HepG2 (cell line): ENCODE measurements around the gene ITIH3. TPM values are rescaled to one million over a fixed set of nuclear protein-coding genes. Genes with fewer than 3 reads are reported as not detected.

Experiments
- ATAC-seq: fragments of 200-7000 bp; cut with Tn5 transposase; 3 replicates; pipeline ENCODE4 v1.9.1; 2020; ENCODE audit warnings: mild to moderate bottlenecking, moderate library complexity
- BruUV-seq: library from RNA; stranded (reverse); fragments of 400-500 nt; replicated peaks from 2 replicates; lab custom pipeline; 2021; lab: Mats Ljungman, UMichigan
- CTCF ChIA-PET: fragments of 300-600 bp; formaldehyde crosslinking; extraction: SDS; loops from one replicate; lab custom pipeline; 2021; ENCODE audit warnings: low total read pairs, inconsistent platforms, low intra/inter-chr PET ratio; lab: Yijun Ruan, JAX
- POLR2A ChIA-PET: fragments of 350-600 bp; sonication (Branson Sonifier 250); formaldehyde crosslinking; loops from one replicate; lab custom pipeline; 2020; ENCODE audit warnings: antibody characterized with exemption, inconsistent platforms; lab: Yijun Ruan, JAX
- DNase-seq: peaks from one replicate; pipeline ENCODE4 v3.0.0-alpha.2; 2015; ENCODE audit warnings: low spot score
- FAIRE-seq: peaks from 3 replicates; lab custom pipeline; 2011; peaks lifted over from hg19 to GRCh38; lab: Jason Lieb, UNC
- H2AFZ ChIP-seq: one replicate; pipeline ENCODE4 v1.6.1; 2011; ENCODE audit warnings: low read length, inconsistent platforms
- H3K27ac ChIP-seq: fragments of 300-600 bp; 3 replicates; pipeline ENCODE4 v1.8.0; 2011; ENCODE audit warnings: mixed run types, mild to moderate bottlenecking, mixed read lengths, low read length, inconsistent platforms; ENCODE audit not compliant: insufficient read depth; ENCODE audit errors: extremely low read length
- H3K27me3 ChIP-seq, 2 experiments: fragments of 200-600 bp in 1 of 2; 2 replicates in 1 of 2; 3 replicates in 1 of 2; pipeline versions ENCODE4 v1.6.0 to v1.8.0; 2011; ENCODE audit warnings: low read length in 2 of 2, mild to moderate bottlenecking in 2 of 2, moderate library complexity in 2 of 2, inconsistent platforms in 1 of 2; ENCODE audit not compliant: insufficient read depth in 2 of 2, control insufficient read depth in 1 of 2
- H3K36me3 ChIP-seq, 2 experiments: fragments of 200-600 bp in 1 of 2; replicated peaks in 1 of 2; 2 replicates in 1 of 2; 3 replicates in 1 of 2; pipeline versions ENCODE4 v1.5.1 to v1.8.0; 2011; ENCODE audit warnings: low read length in 2 of 2, inconsistent platforms in 1 of 2; ENCODE audit not compliant: insufficient read depth in 2 of 2, control insufficient read depth in 1 of 2
- H3K4me1 ChIP-seq: 2 replicates; pipeline ENCODE4 v1.5.1; 2012; ENCODE audit warnings: low read length, inconsistent platforms; ENCODE audit not compliant: insufficient read depth
- H3K4me2 ChIP-seq: 2 replicates; pipeline ENCODE4 v1.6.0; 2011; ENCODE audit warnings: low read depth, low read length, inconsistent platforms
- H3K4me3 ChIP-seq, 3 experiments: fragments of 200-600 bp in 1 of 3; sonication (generic), shearing (Covaris generic) in 1 of 3; replicated peaks in 1 of 3; 2 replicates each; pipeline ENCODE4 v1.5.1; 2011 to 2016; ENCODE audit warnings: low read length in 3 of 3, inconsistent platforms in 2 of 3, low read depth in 2 of 3, mild to moderate bottlenecking in 2 of 3, control low read depth in 1 of 3, mixed read lengths in 1 of 3; ENCODE audit not compliant: insufficient read depth in 1 of 3
- H3K79me2 ChIP-seq: one replicate; pipeline ENCODE4 v1.6.1; 2011; ENCODE audit warnings: low read length, inconsistent platforms; ENCODE audit not compliant: insufficient read depth
- H3K9ac ChIP-seq: 2 replicates; pipeline ENCODE4 v1.6.0; 2011; ENCODE audit warnings: mild to moderate bottlenecking, low read depth, low read length, inconsistent platforms; ENCODE audit not compliant: insufficient read depth
- H3K9me3 ChIP-seq: 2 replicates; pipeline ENCODE4 v1.5.1; 2012; ENCODE audit warnings: mild to moderate bottlenecking, low read length
- H4K20me1 ChIP-seq: 2 replicates; pipeline ENCODE4 v1.6.0; 2011; ENCODE audit warnings: inconsistent platforms, mild to moderate bottlenecking, low read length, moderate library complexity; ENCODE audit not compliant: insufficient read depth
- ARID2 ChIP-seq: sonication (generic); formaldehyde crosslinking; IDR thresholded peaks from 2 replicates; pipeline ENCODE4 v1.8.1; 2022; ENCODE audit warnings: mild to moderate bottlenecking, missing genetic modification reagents, borderline replicate concordance
- IKZF4 ChIP-seq: sonication (generic); formaldehyde crosslinking; IDR thresholded peaks from 2 replicates; pipeline ENCODE4 v1.5.1; 2020; ENCODE audit warnings: borderline replicate concordance, mild to moderate bottlenecking, low read depth, missing genetic modification reagents; ENCODE audit errors: not compliant biosample characterization
- KDM6A ChIP-seq: IDR thresholded peaks from 2 replicates; pipeline ENCODE4 v1.6.1; 2016; ENCODE audit warnings: low read depth
- RFXANK ChIP-seq: IDR thresholded peaks from 2 replicates; pipeline ENCODE4 v1.6.1; 2016
- ZNF207 ChIP-seq: fragments of 450-650 bp; IDR thresholded peaks from 2 replicates; pipeline ENCODE4 v1.6.1; 2016; ENCODE audit warnings: antibody characterized with exemption, borderline replicate concordance
- ZNF367 ChIP-seq: sonication (generic); formaldehyde crosslinking; IDR thresholded peaks from 2 replicates; pipeline ENCODE4 v1.4.0; 2020; ENCODE audit warnings: missing genetic modification reagents, borderline replicate concordance
- ZNF674 ChIP-seq: sonication (generic); formaldehyde crosslinking; IDR thresholded peaks from 2 replicates; pipeline ENCODE4 v1.5.0; 2020; ENCODE audit warnings: low read depth, mild to moderate bottlenecking, missing genetic modification reagents
- WGBS: methylation state at CpG from one replicate; pipeline ENCODE4 v1.1.6; 2017; ENCODE audit warnings: low lambda C conversion rate; 5-methylcytosine and 5-hydroxymethylcytosine counted together
- in situ Hi-C: cut with HindIII; loops from 2 replicates; pipeline ENCODE4 v1.10.0; 2017; ENCODE audit warnings: low pct_unique_long_range_greater_than_20kb; ENCODE audit not compliant: extremely low pct_ligation_motif_present
- intact Hi-C: fragments of 100-400 bp; cut with micrococcal nuclease; formaldehyde crosslinking; loops from one replicate; pipeline ENCODE4 v1.10.0; 2022; ENCODE audit not compliant: unreplicated experiment
- polyA plus RNA-seq, 8 experiments: library from polyadenylated mRNA; depleted of rRNA in 3 of 8; stranded (reverse) in 7 of 8; unstranded in 1 of 8; fragments of >200 nt; fragmentation: Illumina TruSeq in 4 of 8; extraction: Trizol in 4 of 8; gene quantifications; 2 replicates each; pipeline versions ENCODE4 v1.2.1 to v1.2.3, GENCODE V29; 2011 to 2016; ENCODE audit warnings: low read depth in 4 of 8, missing spikeins in 1 of 8, mixed read lengths in 1 of 8; ENCODE audit not compliant: insufficient read depth in 1 of 8
- total RNA-seq, 5 experiments: library from RNA; depleted of rRNA; stranded (reverse); fragments of >200 nt; fragmentation: Illumina TruSeq; extraction: Trizol; gene quantifications; 2 replicates each; pipeline ENCODE4 v1.2.3, GENCODE V29; 2016; ENCODE audit warnings: low read depth in 1 of 5
- TF ChIP-seq, protein P1 (sequence below), 2 experiments: sonication (generic) in 1 of 2; formaldehyde crosslinking in 1 of 2; IDR thresholded peaks; 2 replicates each; pipeline versions ENCODE4 v1.6.1 to v1.9.0; 2014 to 2022; ENCODE audit warnings: antibody characterized with exemption in 1 of 2, borderline replicate concordance in 1 of 2, inconsistent platforms in 1 of 2, low read depth in 1 of 2, missing genetic modification reagents in 1 of 2
- TF ChIP-seq, protein P2 (sequence below): sonication (generic); formaldehyde crosslinking; IDR thresholded peaks from 2 replicates; pipeline ENCODE4 v1.9.0; 2021; ENCODE audit warnings: missing genetic modification reagents, mild to moderate bottlenecking, borderline replicate concordance
- TF ChIP-seq, protein P3 (sequence below): IDR thresholded peaks from 2 replicates; pipeline ENCODE4 v1.6.1; 2016; ENCODE audit warnings: missing compliant biosample characterization, missing genetic modification reagents, borderline replicate concordance
- TF ChIP-seq, protein P4 (sequence below): sonication (generic); formaldehyde crosslinking; IDR thresholded peaks from 2 replicates; pipeline ENCODE4 v1.4.0; 2020; ENCODE audit warnings: missing genetic modification reagents, borderline replicate concordance

Gene ITIH3
- total and polyA plus RNA-seq, 2 of the 13 experiments (the other 11 are each of a cell fraction or from before 2014, with no cell fraction given): 105 to 632 TPM

DNA sequence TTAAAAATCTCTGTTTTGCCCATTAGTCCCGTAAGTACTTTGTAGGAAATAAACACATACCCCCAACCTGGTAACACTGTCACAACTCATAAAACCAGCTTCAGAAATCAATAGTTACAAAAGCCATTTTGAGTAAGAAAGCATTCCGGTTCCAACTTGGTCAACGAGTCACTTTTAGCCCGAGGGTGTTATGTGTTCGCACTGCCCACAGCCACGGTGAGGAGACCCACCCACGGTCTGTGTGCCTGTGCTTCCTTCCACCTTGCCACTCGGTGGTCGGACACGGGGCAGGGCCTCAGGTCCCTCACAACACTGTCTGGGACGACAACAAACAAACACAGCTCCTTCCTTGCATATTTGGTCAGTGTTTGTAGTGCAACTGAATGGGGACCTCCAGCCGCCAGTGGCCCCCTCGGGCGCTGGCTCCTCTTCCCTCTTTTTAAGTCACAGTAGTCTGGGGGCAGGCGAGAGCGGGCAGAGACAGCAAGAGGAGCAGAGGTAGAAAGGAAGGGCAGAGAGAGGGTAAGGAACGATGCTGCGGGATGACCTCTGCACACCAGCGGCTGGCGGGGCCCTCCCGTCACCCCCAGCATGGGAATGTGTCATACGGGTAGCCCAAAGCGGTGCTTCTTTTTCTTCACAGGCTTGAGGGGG, 45.4 kb downstream of the ITIH3 start:
- CTCF ChIA-PET: no interaction called here
- H3K27me3 ChIP-seq: no peaks in the 10 kb centered on the region
- H2AFZ ChIP-seq: no peak overlapping the region
- intact Hi-C loops: no loop called here
- ATAC-seq (no peak), FAIRE-seq (no peak), DNase-seq (no peak)
- BruUV-seq: no TSS peak
- no peak overlapping the region for H3K4me3 ChIP-seq
- H3K79me2 ChIP-seq: no peaks in the 10 kb centered on the region
- in situ Hi-C loops: no loop called here
- H3K9me3 ChIP-seq: no peaks in the 10 kb centered on the region
- no peak overlapping the region for H3K27ac ChIP-seq
- no peak overlapping the region for H3K9ac ChIP-seq
- POLR2A ChIA-PET: no interaction called here
- 90% methylated on average over 22 of the region's 23 CpGs for WGBS
- H4K20me1 ChIP-seq: no peaks in the 10 kb centered on the region
- no peaks in the 10 kb centered on the region for H3K36me3 ChIP-seq
- H3K4me2 ChIP-seq: no peak overlapping the region
- H3K4me1 ChIP-seq: peaks cover 22% of the 10 kb centered on the region
- no peak for TF ChIP-seq ZNF674 (CRISPR knock-in tag)
- no peak for TF ChIP-seq RFXANK (CRISPR knock-in tag)
- TF ChIP-seq, protein P1, sequence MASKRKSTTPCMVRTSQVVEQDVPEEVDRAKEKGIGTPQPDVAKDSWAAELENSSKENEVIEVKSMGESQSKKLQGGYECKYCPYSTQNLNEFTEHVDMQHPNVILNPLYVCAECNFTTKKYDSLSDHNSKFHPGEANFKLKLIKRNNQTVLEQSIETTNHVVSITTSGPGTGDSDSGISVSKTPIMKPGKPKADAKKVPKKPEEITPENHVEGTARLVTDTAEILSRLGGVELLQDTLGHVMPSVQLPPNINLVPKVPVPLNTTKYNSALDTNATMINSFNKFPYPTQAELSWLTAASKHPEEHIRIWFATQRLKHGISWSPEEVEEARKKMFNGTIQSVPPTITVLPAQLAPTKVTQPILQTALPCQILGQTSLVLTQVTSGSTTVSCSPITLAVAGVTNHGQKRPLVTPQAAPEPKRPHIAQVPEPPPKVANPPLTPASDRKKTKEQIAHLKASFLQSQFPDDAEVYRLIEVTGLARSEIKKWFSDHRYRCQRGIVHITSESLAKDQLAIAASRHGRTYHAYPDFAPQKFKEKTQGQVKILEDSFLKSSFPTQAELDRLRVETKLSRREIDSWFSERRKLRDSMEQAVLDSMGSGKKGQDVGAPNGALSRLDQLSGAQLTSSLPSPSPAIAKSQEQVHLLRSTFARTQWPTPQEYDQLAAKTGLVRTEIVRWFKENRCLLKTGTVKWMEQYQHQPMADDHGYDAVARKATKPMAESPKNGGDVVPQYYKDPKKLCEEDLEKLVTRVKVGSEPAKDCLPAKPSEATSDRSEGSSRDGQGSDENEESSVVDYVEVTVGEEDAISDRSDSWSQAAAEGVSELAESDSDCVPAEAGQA (IDR thresholded peaks at IDR 0.05; ENCODE audit: low read depth): no peak
- TF ChIP-seq, protein P1 (CRISPR knock-in tag; IDR thresholded peaks at IDR 0.05; ENCODE audit: borderline replicate concordance): no peak
- TF ChIP-seq, protein P2, sequence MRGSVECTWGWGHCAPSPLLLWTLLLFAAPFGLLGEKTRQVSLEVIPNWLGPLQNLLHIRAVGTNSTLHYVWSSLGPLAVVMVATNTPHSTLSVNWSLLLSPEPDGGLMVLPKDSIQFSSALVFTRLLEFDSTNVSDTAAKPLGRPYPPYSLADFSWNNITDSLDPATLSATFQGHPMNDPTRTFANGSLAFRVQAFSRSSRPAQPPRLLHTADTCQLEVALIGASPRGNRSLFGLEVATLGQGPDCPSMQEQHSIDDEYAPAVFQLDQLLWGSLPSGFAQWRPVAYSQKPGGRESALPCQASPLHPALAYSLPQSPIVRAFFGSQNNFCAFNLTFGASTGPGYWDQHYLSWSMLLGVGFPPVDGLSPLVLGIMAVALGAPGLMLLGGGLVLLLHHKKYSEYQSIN (CRISPR knock-in tag): no peak
- no peak for TF ChIP-seq ZNF207
- no peak for TF ChIP-seq ZNF367 (CRISPR knock-in tag)
- TF ChIP-seq ARID2 (CRISPR knock-in tag): no peak
- TF ChIP-seq, protein P3, sequence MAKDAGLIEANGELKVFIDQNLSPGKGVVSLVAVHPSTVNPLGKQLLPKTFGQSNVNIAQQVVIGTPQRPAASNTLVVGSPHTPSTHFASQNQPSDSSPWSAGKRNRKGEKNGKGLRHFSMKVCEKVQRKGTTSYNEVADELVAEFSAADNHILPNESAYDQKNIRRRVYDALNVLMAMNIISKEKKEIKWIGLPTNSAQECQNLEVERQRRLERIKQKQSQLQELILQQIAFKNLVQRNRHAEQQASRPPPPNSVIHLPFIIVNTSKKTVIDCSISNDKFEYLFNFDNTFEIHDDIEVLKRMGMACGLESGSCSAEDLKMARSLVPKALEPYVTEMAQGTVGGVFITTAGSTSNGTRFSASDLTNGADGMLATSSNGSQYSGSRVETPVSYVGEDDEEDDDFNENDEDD (CRISPR knock-in tag): no peak
- TF ChIP-seq, protein P4, sequence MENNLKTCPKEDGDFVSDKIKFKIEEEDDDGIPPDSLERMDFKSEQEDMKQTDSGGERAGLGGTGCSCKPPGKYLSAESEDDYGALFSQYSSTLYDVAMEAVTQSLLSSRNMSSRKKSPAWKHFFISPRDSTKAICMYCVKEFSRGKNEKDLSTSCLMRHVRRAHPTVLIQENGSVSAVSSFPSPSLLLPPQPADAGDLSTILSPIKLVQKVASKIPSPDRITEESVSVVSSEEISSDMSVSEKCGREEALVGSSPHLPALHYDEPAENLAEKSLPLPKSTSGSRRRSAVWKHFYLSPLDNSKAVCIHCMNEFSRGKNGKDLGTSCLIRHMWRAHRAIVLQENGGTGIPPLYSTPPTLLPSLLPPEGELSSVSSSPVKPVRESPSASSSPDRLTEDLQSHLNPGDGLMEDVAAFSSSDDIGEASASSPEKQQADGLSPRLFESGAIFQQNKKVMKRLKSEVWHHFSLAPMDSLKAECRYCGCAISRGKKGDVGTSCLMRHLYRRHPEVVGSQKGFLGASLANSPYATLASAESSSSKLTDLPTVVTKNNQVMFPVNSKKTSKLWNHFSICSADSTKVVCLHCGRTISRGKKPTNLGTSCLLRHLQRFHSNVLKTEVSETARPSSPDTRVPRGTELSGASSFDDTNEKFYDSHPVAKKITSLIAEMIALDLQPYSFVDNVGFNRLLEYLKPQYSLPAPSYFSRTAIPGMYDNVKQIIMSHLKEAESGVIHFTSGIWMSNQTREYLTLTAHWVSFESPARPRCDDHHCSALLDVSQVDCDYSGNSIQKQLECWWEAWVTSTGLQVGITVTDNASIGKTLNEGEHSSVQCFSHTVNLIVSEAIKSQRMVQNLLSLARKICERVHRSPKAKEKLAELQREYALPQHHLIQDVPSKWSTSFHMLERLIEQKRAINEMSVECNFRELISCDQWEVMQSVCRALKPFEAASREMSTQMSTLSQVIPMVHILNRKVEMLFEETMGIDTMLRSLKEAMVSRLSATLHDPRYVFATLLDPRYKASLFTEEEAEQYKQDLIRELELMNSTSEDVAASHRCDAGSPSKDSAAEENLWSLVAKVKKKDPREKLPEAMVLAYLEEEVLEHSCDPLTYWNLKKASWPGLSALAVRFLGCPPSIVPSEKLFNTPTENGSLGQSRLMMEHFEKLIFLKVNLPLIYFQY (CRISPR knock-in tag): no peak
- no peak for TF ChIP-seq KDM6A
- TF ChIP-seq IKZF4 (CRISPR knock-in tag): no peak
